Measurements from ENCODE around the gene OPN5.

DNA sequence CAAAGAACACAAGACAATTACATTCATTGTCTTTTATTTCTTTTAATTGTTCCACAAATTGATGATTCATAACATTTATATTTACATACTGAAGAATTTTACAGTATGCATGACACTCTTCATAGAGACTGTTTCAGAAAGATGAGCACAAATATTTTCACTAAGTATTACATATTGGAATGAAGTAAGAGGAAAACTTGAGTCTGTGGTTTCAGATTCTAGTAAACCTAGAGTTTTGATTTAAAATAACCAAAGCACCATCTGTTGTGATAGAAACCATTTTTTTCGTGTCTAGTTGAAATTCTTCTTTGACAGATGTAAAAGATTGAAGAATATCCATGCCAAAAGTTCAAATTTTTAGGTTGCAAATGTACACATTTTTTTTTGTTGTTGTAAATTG, 32.1 kb upstream of the OPN5 start:
- TF ChIP-seq POLR2A (IDR thresholded peaks at IDR 0.05): no peak
- TF ChIP-seq, protein P1, sequence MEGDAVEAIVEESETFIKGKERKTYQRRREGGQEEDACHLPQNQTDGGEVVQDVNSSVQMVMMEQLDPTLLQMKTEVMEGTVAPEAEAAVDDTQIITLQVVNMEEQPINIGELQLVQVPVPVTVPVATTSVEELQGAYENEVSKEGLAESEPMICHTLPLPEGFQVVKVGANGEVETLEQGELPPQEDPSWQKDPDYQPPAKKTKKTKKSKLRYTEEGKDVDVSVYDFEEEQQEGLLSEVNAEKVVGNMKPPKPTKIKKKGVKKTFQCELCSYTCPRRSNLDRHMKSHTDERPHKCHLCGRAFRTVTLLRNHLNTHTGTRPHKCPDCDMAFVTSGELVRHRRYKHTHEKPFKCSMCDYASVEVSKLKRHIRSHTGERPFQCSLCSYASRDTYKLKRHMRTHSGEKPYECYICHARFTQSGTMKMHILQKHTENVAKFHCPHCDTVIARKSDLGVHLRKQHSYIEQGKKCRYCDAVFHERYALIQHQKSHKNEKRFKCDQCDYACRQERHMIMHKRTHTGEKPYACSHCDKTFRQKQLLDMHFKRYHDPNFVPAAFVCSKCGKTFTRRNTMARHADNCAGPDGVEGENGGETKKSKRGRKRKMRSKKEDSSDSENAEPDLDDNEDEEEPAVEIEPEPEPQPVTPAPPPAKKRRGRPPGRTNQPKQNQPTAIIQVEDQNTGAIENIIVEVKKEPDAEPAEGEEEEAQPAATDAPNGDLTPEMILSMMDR (IDR thresholded peaks at IDR 0.05): no peak
